ENCODE measurements around the gene NHLRC3.

- TF ChIP-seq CTCF (IDR thresholded peaks at IDR 0.05): no peak
- no peak for TF ChIP-seq POLR2A (IDR thresholded peaks at IDR 0.05)
Observed at GRCh38 chr13:39054112-39054511, 15.9 kb downstream of the NHLRC3 start.

Data from thyroid gland (tissue), 4 donors.